ENCODE results near the gene DAAM1.

DNA sequence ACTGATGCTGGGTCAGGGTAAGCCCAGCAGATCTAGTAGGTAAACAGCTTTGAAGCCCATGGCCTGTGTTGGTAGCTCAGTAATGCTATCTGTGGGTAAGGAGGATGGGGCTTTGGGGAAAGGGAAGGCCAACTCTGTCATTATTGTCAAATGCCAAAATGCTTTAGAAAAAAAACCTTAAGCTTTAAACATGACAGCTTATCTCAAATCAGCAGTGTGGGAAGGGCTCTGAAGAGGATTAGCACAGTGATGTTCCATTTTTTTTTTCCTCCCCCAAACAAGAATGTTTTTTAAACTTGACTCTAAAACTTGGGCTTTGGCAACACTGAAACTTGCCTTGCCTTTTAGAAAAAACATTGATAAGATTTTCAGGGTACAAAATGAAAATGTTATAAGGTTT, 11.7 kb downstream of the DAAM1 start:
- TF ChIP-seq, protein P1, sequence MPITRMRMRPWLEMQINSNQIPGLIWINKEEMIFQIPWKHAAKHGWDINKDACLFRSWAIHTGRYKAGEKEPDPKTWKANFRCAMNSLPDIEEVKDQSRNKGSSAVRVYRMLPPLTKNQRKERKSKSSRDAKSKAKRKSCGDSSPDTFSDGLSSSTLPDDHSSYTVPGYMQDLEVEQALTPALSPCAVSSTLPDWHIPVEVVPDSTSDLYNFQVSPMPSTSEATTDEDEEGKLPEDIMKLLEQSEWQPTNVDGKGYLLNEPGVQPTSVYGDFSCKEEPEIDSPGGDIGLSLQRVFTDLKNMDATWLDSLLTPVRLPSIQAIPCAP (CRISPR knock-in tag; IDR thresholded peaks at IDR 0.05): no peak
- TF ChIP-seq, protein P2, sequence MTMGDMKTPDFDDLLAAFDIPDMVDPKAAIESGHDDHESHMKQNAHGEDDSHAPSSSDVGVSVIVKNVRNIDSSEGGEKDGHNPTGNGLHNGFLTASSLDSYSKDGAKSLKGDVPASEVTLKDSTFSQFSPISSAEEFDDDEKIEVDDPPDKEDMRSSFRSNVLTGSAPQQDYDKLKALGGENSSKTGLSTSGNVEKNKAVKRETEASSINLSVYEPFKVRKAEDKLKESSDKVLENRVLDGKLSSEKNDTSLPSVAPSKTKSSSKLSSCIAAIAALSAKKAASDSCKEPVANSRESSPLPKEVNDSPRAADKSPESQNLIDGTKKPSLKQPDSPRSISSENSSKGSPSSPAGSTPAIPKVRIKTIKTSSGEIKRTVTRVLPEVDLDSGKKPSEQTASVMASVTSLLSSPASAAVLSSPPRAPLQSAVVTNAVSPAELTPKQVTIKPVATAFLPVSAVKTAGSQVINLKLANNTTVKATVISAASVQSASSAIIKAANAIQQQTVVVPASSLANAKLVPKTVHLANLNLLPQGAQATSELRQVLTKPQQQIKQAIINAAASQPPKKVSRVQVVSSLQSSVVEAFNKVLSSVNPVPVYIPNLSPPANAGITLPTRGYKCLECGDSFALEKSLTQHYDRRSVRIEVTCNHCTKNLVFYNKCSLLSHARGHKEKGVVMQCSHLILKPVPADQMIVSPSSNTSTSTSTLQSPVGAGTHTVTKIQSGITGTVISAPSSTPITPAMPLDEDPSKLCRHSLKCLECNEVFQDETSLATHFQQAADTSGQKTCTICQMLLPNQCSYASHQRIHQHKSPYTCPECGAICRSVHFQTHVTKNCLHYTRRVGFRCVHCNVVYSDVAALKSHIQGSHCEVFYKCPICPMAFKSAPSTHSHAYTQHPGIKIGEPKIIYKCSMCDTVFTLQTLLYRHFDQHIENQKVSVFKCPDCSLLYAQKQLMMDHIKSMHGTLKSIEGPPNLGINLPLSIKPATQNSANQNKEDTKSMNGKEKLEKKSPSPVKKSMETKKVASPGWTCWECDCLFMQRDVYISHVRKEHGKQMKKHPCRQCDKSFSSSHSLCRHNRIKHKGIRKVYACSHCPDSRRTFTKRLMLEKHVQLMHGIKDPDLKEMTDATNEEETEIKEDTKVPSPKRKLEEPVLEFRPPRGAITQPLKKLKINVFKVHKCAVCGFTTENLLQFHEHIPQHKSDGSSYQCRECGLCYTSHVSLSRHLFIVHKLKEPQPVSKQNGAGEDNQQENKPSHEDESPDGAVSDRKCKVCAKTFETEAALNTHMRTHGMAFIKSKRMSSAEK (CRISPR knock-in tag; IDR thresholded peaks at IDR 0.05; ENCODE audit: borderline replicate concordance): no peak
- TF ChIP-seq, protein P3, sequence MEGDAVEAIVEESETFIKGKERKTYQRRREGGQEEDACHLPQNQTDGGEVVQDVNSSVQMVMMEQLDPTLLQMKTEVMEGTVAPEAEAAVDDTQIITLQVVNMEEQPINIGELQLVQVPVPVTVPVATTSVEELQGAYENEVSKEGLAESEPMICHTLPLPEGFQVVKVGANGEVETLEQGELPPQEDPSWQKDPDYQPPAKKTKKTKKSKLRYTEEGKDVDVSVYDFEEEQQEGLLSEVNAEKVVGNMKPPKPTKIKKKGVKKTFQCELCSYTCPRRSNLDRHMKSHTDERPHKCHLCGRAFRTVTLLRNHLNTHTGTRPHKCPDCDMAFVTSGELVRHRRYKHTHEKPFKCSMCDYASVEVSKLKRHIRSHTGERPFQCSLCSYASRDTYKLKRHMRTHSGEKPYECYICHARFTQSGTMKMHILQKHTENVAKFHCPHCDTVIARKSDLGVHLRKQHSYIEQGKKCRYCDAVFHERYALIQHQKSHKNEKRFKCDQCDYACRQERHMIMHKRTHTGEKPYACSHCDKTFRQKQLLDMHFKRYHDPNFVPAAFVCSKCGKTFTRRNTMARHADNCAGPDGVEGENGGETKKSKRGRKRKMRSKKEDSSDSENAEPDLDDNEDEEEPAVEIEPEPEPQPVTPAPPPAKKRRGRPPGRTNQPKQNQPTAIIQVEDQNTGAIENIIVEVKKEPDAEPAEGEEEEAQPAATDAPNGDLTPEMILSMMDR (IDR thresholded peaks at IDR 0.05): no peak
